Neuron (in vitro differentiated cells): ENCODE results near the gene TAF7.
"Not testable (repeated sequence)": the region's sequence is repeated elsewhere in the genome, so short reads cannot be mapped to it uniquely, and the experiment has no call there.

Source experiments
- H2AFZ ChIP-seq: one replicate; pipeline ENCODE4 v1.6.1; 2013; ENCODE audit warnings: low read depth, mild to moderate bottlenecking, inconsistent platforms, low read length, moderate library complexity
- H3K27me3 ChIP-seq: one replicate; pipeline ENCODE4 v1.6.1; 2013; ENCODE audit warnings: low read length; ENCODE audit not compliant: insufficient read depth
- H3K36me3 ChIP-seq: one replicate; pipeline ENCODE4 v1.6.1; 2013; ENCODE audit warnings: low read length; ENCODE audit not compliant: insufficient read depth
- H3K4me1 ChIP-seq: one replicate; pipeline ENCODE4 v1.6.1; 2013; ENCODE audit warnings: low read length; ENCODE audit not compliant: insufficient read depth
- H3K4me3 ChIP-seq: 2 replicates; pipeline ENCODE4 v1.5.1; 2013; ENCODE audit warnings: mild to moderate bottlenecking, low read length, moderate library complexity
- H3K9me3 ChIP-seq: one replicate; pipeline ENCODE4 v1.6.1; 2013; ENCODE audit warnings: low read length

Gene TAF7

DNA sequence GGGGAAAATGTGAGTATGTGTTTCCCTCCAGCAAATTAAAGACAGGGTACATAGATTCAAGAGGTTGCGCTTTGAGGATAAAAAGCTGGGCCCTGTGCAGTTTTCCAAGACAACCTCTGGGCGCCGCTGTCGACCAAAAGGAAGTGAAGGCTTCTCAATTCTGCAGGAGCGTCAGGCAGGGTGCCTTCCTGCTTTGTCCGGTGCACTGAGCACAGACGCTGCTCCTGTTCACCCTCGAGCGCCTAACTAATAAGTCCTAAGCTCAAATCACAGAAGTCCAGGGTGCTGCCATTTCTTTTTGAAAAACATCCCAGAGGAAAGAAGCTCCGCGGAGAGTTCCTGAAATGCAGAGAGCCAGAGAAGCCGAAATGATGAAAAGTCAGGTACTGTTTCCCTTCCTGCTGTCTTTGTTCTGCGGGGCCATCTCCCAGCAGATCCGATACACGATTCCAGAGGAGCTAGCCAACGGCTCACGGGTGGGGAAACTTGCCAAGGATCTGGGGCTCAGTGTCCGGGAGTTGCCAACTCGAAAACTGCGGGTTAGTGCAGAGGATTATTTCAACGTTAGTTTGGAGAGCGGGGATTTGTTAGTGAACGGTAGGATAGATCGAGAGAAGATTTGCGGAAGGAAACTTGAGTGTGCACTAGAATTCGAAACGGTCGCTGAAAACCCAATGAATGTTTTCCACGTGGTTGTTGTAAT is 29.5 kb upstream of the TAF7 start, which contains the start of gene PCDHGB1:
Gene PCDHGB1 (plus strand): TSS at position 183 of the 703 bp plus-strand sequence. CDS start 162 bp downstream, at position 345.
- H3K4me1 ChIP-seq: no peaks in the 10 kb centered on the region
- H3K4me3 ChIP-seq: peak within 1 kb of the TSS; percentile 32
- H3K27me3 ChIP-seq: no peaks in the 10 kb centered on the region
- H3K9me3 ChIP-seq: peaks cover 24% of the 10 kb centered on the region
- peak within 1 kb of the TSS; percentile 32 for H2AFZ ChIP-seq
- no peaks in the 10 kb centered on the region for H3K36me3 ChIP-seq

DNA sequence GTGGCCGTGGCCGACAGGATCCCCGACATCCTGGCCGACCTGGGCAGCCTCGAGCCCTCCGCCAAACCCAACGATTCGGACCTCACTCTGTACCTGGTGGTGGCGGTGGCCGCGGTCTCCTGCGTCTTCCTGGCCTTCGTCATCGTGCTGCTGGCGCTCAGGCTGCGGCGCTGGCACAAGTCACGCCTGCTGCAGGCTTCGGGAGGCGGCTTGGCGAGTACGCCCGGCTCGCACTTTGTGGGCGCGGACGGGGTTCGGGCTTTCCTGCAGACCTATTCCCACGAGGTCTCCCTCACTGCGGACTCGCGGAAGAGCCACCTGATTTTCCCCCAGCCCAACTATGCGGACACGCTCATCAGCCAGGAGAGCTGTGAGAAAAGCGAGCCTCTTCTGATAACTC is 25.4 kb upstream of the TAF7 start:
- not testable (repeated sequence) for H3K4me1 ChIP-seq, H3K4me3 ChIP-seq, H3K36me3 ChIP-seq, H2AFZ ChIP-seq, H3K27me3 ChIP-seq
- peaks cover 15% of the 10 kb centered on the region for H3K9me3 ChIP-seq

DNA sequence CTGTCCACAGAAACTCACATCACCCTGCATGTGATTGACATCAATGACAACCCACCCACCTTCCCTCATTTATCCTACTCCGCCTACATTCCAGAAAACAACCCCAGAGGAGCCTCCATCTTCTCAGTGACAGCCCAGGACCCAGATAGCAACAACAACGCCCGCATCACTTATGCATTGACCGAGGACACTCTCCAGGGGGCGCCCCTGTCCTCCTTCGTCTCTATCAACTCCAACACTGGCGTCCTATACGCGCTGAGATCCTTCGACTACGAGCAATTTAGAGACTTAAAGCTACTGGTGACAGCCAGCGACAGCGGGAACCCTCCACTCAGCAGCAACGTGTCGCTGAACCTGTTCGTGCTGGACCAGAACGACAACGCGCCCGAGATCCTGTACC is 24.7 kb upstream of the TAF7 start:
- no peaks in the 10 kb centered on the region for H3K4me1 ChIP-seq
- peaks cover 12% of the 10 kb centered on the region for H3K9me3 ChIP-seq
- H2AFZ ChIP-seq: no peak overlapping the region
- no peak overlapping the region for H3K4me3 ChIP-seq
- H3K36me3 ChIP-seq: no peaks in the 10 kb centered on the region
- no peaks in the 10 kb centered on the region for H3K27me3 ChIP-seq

DNA sequence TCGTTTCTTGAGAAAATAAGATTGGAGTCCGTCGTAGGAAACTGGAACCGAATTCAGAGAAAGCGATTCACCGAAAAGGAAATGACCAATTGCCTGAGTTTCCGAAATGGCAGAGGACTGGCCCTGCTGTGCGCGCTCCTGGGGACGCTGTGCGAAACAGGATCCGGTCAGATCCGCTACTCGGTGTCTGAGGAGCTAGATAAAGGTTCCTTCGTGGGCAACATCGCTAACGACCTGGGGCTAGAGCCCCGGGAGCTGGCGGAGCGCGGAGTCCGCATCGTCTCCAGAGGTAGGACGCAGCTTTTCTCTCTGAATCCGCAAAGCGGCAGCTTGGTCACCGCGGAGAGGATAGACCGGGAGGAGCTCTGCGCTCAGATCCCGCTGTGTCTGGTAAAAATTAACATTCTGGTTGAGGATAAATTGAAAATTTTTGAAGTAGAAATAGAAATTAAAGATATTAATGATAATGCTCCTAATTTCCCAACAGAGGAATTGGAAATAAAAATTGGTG is 23.4 kb upstream of the TAF7 start:
- Histone ChIP-seq H3K4me3 (no peak overlapping the region), H3K36me3 (no peaks in the 10 kb centered on the region), H3K4me1 (no peaks in the 10 kb centered on the region), H3K9me3 (peaks cover 20% of the 10 kb centered on the region), H2AFZ (no peak overlapping the region), H3K27me3 (no peaks in the 10 kb centered on the region)

DNA sequence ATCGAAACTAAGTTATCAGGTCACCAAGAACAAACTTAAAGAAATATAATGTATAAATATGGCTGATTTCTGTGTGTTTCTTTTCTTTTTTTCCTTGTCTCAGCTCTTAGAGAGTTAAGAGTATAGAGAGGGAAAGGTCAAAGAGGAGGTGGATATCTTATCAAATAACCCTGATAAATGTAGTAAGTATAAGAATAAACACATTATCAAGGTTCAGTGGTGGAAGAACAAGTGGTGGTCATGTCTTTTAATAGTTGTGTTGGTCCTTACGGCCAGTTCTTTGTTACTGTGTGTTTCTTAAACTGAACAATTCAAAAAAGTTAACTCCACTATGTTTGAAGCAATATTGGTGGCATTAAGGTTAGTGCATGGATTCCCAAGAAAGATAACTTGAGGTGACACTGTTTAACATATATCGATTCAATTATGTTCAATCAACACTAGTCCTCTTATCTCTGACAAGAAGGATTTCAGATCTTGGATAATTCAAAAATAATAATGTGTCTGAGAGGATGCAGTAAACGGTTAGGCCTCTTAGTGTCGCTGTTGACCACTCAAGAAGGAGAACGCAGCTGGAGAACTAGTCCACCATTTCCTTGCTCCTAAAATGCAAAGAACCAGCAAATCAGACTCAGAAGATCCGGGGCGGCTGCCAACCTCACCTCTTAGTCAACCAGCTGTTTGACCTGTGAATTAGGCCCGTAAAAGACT is 22.8 kb upstream of the TAF7 start, which contains the start of gene PCDHGA3:
Gene PCDHGA3 (plus strand): TSS at position 588 of the 711 bp plus-strand sequence. CDS start 205 bp downstream, outside the sequence.
- H3K9me3 ChIP-seq: peaks cover 18% of the 10 kb centered on the region
- no peaks in the 10 kb centered on the region for H3K4me1 ChIP-seq
- H2AFZ ChIP-seq: no peak within 1 kb of the TSS
- no peak within 1 kb of the TSS for H3K4me3 ChIP-seq
- no peaks in the 10 kb centered on the region for H3K36me3 ChIP-seq
- H3K27me3 ChIP-seq: no peaks in the 10 kb centered on the region

DNA sequence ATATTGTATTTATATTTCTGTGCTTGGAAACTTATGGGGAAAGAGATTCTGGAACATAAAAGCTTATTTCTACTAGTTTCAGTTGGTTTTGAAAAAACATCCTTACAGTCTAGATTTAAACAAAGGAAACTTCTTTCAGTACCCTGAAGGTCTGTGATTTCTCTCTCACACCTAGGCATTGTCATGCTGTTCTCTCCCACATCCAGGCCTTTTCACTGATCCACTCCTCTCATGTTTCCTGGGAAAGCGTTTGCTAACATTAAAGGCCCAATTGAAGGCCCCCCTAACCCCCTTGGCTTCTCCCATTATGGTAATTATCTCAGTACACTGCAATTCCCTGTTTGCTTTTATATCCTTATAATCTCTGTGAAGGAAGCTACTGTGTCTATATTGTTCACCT is 22.2 kb upstream of the TAF7 start:
- no peaks in the 10 kb centered on the region for H3K4me1 ChIP-seq
- H3K4me3 ChIP-seq: no peak overlapping the region
- H3K9me3 ChIP-seq: peaks cover 18% of the 10 kb centered on the region
- no peaks in the 10 kb centered on the region for H3K36me3 ChIP-seq
- no peak overlapping the region for H2AFZ ChIP-seq
- no peaks in the 10 kb centered on the region for H3K27me3 ChIP-seq

DNA sequence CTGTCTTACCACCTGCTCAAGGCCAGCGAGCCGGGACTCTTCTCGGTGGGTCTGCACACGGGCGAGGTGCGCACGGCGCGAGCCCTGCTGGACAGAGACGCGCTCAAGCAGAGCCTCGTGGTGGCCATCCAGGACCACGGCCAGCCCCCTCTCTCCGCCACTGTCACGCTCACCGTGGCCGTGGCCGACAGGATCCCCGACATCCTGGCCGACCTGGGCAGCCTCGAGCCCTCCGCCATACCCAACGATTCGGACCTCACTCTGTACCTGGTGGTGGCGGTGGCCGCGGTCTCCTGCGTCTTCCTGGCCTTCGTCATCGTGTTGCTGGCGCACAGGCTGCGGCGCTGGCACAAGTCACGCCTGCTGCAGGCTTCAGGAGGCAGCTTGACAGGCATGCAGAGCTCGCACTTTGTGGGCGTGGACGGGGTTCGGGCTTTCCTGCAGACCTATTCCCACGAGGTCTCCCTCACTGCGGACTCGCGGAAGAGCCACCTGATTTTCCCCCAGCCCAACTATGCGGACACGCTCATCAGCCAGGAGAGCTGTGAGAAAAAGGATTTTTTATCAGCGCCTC is 20.3 kb upstream of the TAF7 start:
- H2AFZ ChIP-seq, H3K27me3 ChIP-seq, H3K4me3 ChIP-seq, H3K36me3 ChIP-seq, H3K4me1 ChIP-seq: not testable (repeated sequence)
- H3K9me3 ChIP-seq: peaks cover 18% of the 10 kb centered on the region

DNA sequence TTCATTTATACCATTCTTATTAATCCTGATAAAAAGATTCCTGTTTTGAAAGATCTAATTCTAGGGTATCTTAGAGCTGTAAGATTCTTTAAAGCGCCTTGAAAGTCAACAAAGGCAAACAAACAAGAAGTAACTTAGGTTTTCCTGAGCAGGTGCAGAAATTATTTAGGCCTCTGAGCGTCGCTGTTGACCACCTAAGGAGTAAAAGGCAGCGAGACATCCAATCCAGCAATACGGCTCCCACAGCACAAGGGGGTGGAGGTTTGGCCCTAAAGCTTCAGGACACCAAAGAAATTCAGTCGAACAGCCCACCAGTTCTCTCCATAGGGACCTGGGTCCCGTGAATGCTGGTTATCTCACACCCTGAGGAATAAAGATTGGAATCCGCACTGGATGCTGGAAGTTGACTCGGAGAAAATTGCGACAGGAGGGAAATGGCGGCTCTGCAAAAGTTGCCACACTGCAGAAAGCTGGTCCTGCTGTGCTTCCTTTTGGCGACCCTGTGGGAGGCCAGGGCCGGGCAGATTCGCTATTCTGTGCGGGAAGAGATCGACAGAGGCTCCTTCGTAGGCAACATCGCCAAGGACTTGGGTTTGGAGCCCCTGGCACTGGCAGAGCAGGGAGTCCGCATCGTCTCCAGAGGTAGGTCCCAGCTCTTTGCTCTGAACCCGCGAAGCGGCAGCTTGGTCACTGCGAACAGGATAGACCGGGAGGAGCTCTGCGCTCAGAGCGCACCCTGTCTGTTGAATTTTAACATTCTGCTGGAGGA is 18.1 kb upstream of the TAF7 start, which contains the start of gene PCDHGA2:
Gene PCDHGA2 (plus strand): TSS at position 223 of the 769 bp plus-strand sequence.
- Histone ChIP-seq H3K4me3 (no peak within 1 kb of the TSS), H3K36me3 (no peaks in the 10 kb centered on the region), H3K9me3 (peaks cover 9% of the 10 kb centered on the region), H3K4me1 (no peaks in the 10 kb centered on the region), H3K27me3 (no peaks in the 10 kb centered on the region), H2AFZ (no peak within 1 kb of the TSS)

DNA sequence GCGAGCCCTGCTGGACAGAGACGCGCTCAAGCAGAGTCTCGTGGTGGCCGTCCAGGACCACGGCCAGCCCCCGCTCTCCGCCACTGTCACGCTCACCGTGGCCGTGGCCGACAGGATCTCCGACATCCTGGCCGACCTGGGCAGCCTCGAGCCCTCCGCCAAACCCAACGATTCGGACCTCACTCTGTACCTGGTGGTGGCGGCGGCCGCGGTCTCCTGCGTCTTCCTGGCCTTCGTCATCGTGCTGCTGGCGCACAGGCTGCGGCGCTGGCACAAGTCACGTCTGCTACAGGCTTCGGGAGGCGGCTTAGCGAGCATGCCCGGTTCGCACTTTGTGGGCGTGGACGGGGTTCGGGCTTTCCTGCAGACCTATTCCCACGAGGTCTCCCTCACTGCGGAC is 12.0 kb upstream of the TAF7 start:
- not testable (repeated sequence) for H2AFZ ChIP-seq, H3K27me3 ChIP-seq, H3K36me3 ChIP-seq, H3K4me3 ChIP-seq, H3K4me1 ChIP-seq
- peaks cover 12% of the 10 kb centered on the region for H3K9me3 ChIP-seq

DNA sequence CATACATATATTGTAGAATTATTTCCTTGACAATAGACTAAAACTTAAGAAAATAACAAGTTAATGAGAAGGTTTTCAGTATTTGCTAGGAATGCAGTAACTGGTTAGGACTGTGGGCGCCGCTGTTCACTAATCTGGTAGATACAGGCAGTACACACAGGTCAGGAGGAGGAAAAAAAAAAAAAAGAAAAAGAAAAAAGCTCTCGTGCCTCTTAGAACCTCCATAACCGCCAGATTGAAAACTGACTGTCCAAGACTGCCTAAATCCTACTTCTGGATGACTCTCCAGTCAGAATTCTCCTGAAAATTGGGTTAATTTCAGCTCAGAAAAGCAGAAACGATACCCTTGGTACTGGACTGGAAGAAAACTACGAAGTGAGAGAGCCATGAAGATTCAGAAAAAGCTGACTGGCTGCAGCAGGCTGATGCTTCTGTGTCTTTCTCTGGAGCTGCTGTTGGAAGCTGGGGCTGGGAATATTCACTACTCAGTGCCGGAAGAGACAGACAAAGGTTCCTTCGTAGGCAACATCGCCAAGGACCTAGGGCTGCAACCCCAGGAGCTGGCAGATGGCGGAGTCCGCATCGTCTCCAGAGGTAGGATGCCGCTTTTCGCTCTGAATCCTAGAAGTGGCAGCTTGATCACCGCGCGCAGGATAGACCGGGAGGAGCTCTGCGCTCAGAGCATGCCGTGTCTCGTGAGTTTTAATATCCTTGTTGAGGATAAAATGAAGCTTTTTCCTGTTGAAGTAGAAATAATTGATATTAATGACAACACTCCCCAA is 9.9 kb upstream of the TAF7 start, which contains the start of gene PCDHGA1:
Gene PCDHGA1 (plus strand): TSS at position 216 of the 782 bp plus-strand sequence.
- H3K27me3 ChIP-seq: no peaks in the 10 kb centered on the region
- H3K4me3 ChIP-seq: no peak within 1 kb of the TSS
- no peak within 1 kb of the TSS for H2AFZ ChIP-seq

DNA sequence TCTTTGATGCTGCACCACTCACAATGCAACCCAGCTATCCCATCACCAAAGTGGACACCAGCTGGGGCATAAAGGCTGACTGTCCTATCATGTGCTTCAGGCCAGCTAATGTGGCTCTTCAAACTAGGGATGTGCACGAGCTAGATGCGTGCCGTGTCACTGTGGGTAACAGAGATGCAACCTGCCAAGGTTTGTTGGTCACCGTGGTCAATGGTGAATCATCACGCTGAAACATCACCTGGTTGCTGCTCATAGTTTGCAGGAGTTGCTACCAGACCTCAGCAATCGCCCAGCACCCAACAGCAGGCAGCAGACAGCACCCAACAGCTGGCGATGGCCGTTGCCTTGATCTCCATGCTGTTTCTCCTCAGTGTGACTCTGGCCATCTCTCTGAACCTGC is 7.6 kb upstream of the TAF7 start:
- H3K4me1 ChIP-seq: no peaks in the 10 kb centered on the region
- no peaks in the 10 kb centered on the region for H3K36me3 ChIP-seq
- no peaks in the 10 kb centered on the region for H3K27me3 ChIP-seq
- no peak overlapping the region for H2AFZ ChIP-seq
- no peak overlapping the region for H3K4me3 ChIP-seq
- peaks cover 20% of the 10 kb centered on the region for H3K9me3 ChIP-seq

More for the DNA sequence above, 9.9 kb upstream of the TAF7 start, which contains the start of gene PCDHGA1:
- Histone ChIP-seq H3K36me3 (no peaks in the 10 kb centered on the region), H3K4me1 (no peaks in the 10 kb centered on the region), H3K9me3 (peaks cover 20% of the 10 kb centered on the region)
